Astrocyte (in vitro differentiated cells and primary cell): Measurements from ENCODE around the gene ITGB2. TPM values are rescaled to one million over a fixed set of nuclear protein-coding genes. Genes with fewer than 3 reads are reported as not detected.

ENCODE experiments used
- DNase-seq: peaks from one replicate; pipeline ENCODE4 v3.0.0-alpha.2; 2010; ENCODE audit warnings: low read depth
- FAIRE-seq: peaks from 2 replicates; lab custom pipeline; 2011; peaks lifted over from hg19 to GRCh38; lab: Jason Lieb, UNC
- H2AFZ ChIP-seq: 2 replicates; pipeline ENCODE4 v1.6.0; 2012; ENCODE audit warnings: low read depth, low read length, inconsistent platforms
- H3K27ac ChIP-seq: 2 replicates; pipeline ENCODE4 v1.5.1; 2011; ENCODE audit warnings: low read depth, low read length, inconsistent platforms
- H3K27me3 ChIP-seq: 2 replicates; pipeline ENCODE4 v1.6.0; 2011; ENCODE audit warnings: low read length, inconsistent platforms; ENCODE audit not compliant: insufficient read depth
- H3K36me3 ChIP-seq: 2 replicates; pipeline ENCODE4 v1.5.1; 2011; ENCODE audit warnings: low read length, inconsistent platforms; ENCODE audit not compliant: insufficient read depth
- H3K4me1 ChIP-seq: 2 replicates; pipeline ENCODE4 v1.5.1; 2011; ENCODE audit warnings: low read length, inconsistent platforms; ENCODE audit not compliant: insufficient read depth
- H3K4me2 ChIP-seq: 2 replicates; pipeline ENCODE4 v1.6.0; 2012; ENCODE audit warnings: low read length, inconsistent platforms
- H3K4me3 ChIP-seq: 2 replicates; pipeline ENCODE4 v1.5.1; 2011; ENCODE audit warnings: low read depth, mild to moderate bottlenecking, low read length, inconsistent platforms; ENCODE audit not compliant: insufficient read depth
- H3K79me2 ChIP-seq: 2 replicates; pipeline ENCODE4 v1.6.0; 2012; ENCODE audit warnings: mild to moderate bottlenecking, low read length, inconsistent platforms; ENCODE audit not compliant: insufficient read depth
- H3K9ac ChIP-seq: 2 replicates; pipeline ENCODE4 v1.6.0; 2012; ENCODE audit warnings: mild to moderate bottlenecking, low read length, inconsistent platforms
- H3K9me3 ChIP-seq: 2 replicates; pipeline ENCODE4 v1.5.1; 2012; ENCODE audit warnings: low read depth, mild to moderate bottlenecking, low read length, inconsistent platforms; ENCODE audit not compliant: insufficient read depth
- H4K20me1 ChIP-seq: 2 replicates; pipeline ENCODE4 v1.6.0; 2012; ENCODE audit warnings: low read length, inconsistent platforms; ENCODE audit not compliant: insufficient read depth
- H3K27ac Mint-ChIP-seq: one replicate; pipeline ENCODE4 v1.8.0; 2021; ENCODE audit warnings: mild to moderate bottlenecking, mixed read lengths; ENCODE audit not compliant: unreplicated experiment
- H3K27me3 Mint-ChIP-seq: one replicate; pipeline ENCODE4 v1.8.0; 2021; ENCODE audit warnings: low read depth, mixed read lengths; ENCODE audit not compliant: unreplicated experiment
- H3K36me3 Mint-ChIP-seq: one replicate; pipeline ENCODE4 v1.8.0; 2021; ENCODE audit warnings: low read depth, mixed read lengths; ENCODE audit not compliant: unreplicated experiment
- H3K4me1 Mint-ChIP-seq: one replicate; pipeline ENCODE4 v1.8.0; 2021; ENCODE audit warnings: low read depth, mixed read lengths; ENCODE audit not compliant: unreplicated experiment
- H3K4me3 Mint-ChIP-seq: one replicate; pipeline ENCODE4 v1.8.0; 2021; ENCODE audit warnings: mild to moderate bottlenecking, moderate library complexity, mixed read lengths; ENCODE audit not compliant: unreplicated experiment
- H3K9me3 Mint-ChIP-seq: one replicate; pipeline ENCODE4 v1.8.0; 2021; ENCODE audit warnings: mild to moderate bottlenecking, mixed read lengths; ENCODE audit not compliant: unreplicated experiment
- EZH2 ChIP-seq: IDR thresholded peaks from 2 replicates; pipeline ENCODE4 v1.6.1; 2012; ENCODE audit warnings: mild to moderate bottlenecking, low read length, inconsistent platforms; ENCODE audit not compliant: insufficient read depth
- total RNA-seq: library from RNA; stranded (reverse); gene quantifications from 2 replicates; pipeline ENCODE4 v1.2.1, GENCODE V29; 2021
- TF ChIP-seq, protein P1 (sequence below): IDR thresholded peaks from 2 replicates; pipeline ENCODE4 v1.5.1; 2011; ENCODE audit warnings: low read depth, mild to moderate bottlenecking, inconsistent platforms, low read length, moderate library complexity; ENCODE audit not compliant: insufficient read depth

ITGB2 gene
- total RNA-seq, 1 donor from 2014 or later: 0.61 TPM

DNA sequence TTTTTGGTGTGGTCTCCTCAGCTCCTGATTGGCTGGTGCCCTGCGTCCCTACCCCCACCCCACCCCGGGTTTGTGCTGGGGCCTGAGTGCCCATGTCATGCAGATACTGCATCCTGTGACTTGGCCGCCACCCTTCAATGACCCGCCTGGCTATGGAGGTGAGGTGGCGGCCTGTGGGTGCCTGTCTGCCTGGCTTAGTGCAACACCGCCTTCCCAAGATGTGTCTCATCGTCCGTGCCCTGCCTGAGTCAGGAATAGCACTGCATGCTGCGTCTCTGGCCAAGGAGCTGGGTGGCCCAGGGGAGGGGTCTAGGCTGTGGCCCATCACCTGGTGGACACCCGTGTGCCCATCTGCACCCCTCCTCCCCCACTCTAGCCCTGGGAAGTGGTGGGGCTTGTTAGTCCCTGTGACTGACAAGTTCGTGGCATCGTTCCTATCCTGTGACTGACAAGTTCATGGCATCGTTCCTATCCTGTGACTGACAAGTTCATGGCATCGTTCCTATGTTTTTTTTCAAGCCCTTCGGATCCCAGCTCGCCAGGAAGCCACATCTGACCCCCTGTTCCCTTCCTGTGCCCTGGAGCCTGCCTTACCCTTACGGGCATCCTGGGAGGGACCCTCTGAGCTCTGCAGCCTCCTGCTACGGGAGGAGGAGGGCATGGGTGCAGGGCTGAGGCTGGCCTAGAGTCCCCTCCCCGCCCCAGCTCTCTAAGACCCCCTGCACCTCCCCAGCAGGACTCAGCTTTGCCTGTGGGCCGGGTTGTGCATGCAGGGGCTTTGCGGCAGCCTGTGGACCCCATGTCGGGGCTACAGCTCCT lies 26.6 kb upstream of the ITGB2 start:
- Mint-ChIP-seq H3K27ac (no peak overlapping the region), H3K4me1 (peaks cover 5% of the 10 kb centered on the region), H3K9me3 (no peaks in the 10 kb centered on the region), H3K36me3 (peaks cover 30% of the 10 kb centered on the region), H3K27me3 (peaks cover 14% of the 10 kb centered on the region), H3K4me3 (no peak overlapping the region)
- DNase-seq (no peak), FAIRE-seq (no peak)
- Histone ChIP-seq H3K27ac (no peak overlapping the region), H3K4me3 (no peak overlapping the region), H3K4me2 (no peak overlapping the region), H3K9ac (no peak overlapping the region), H3K79me2 (peaks cover 86% of the 10 kb centered on the region), H2AFZ (no peak overlapping the region), H3K36me3 (peaks cover 3% of the 10 kb centered on the region), H4K20me1 (peaks cover 93% of the 10 kb centered on the region), H3K4me1 (peaks cover 5% of the 10 kb centered on the region), H3K9me3 (no peaks in the 10 kb centered on the region), H3K27me3 (no peaks in the 10 kb centered on the region)
- TF ChIP-seq, protein P1, sequence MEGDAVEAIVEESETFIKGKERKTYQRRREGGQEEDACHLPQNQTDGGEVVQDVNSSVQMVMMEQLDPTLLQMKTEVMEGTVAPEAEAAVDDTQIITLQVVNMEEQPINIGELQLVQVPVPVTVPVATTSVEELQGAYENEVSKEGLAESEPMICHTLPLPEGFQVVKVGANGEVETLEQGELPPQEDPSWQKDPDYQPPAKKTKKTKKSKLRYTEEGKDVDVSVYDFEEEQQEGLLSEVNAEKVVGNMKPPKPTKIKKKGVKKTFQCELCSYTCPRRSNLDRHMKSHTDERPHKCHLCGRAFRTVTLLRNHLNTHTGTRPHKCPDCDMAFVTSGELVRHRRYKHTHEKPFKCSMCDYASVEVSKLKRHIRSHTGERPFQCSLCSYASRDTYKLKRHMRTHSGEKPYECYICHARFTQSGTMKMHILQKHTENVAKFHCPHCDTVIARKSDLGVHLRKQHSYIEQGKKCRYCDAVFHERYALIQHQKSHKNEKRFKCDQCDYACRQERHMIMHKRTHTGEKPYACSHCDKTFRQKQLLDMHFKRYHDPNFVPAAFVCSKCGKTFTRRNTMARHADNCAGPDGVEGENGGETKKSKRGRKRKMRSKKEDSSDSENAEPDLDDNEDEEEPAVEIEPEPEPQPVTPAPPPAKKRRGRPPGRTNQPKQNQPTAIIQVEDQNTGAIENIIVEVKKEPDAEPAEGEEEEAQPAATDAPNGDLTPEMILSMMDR: no peak
- TF ChIP-seq EZH2: no peak

DNA sequence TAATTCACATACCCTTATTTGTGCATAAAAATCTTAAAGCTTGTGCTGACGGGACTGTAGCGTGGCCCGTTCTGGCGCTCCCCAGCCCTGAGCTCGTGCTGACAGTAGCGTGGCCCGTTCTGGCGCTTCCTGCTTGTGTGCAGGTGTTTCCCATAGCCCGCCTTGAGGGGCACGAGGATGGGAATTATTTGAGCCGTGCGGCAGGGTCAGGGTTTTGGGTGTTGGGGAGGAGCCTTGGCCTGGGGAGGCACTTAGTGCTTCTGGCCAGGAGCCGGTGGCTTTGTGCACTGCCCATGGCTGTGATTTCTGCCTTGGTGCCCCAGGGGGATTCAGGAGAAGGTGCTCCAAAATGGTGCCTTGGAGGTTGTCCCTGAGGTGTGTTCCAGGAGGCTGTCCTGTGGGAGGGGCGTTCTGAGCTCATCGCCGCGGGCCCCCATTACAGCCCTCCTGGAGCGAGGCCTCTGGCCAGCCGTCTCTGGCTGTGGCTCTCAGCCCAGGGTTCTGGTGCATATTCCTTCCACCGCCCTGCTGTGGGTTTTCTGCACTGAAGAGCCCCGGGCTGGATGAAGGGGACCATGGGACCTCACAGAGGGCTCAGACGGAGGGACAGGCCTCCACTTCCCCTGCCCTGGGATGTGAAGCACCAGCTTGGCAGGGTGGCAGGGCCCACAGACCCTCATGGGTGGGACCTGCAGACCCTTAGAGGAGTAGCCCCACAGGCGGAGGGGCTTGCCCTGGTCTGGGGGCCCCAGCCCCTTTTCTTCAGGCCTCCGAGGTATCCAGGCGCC lies 25.7 kb upstream of the ITGB2 start:
- Histone ChIP-seq H3K9ac (no peak overlapping the region), H3K4me1 (peaks cover 6% of the 10 kb centered on the region), H3K36me3 (peaks cover 3% of the 10 kb centered on the region), H3K4me3 (no peak overlapping the region), H3K9me3 (no peaks in the 10 kb centered on the region), H4K20me1 (peaks cover 95% of the 10 kb centered on the region), H2AFZ (no peak overlapping the region), H3K79me2 (peaks cover 89% of the 10 kb centered on the region), H3K27ac (no peak overlapping the region), H3K27me3 (no peaks in the 10 kb centered on the region), H3K4me2 (no peak overlapping the region)
- Mint-ChIP-seq H3K4me3 (no peak overlapping the region), H3K27me3 (peaks cover 14% of the 10 kb centered on the region), H3K9me3 (no peaks in the 10 kb centered on the region), H3K36me3 (peaks cover 31% of the 10 kb centered on the region), H3K27ac (no peak overlapping the region), H3K4me1 (peaks cover 5% of the 10 kb centered on the region)
- TF ChIP-seq, protein P1: no peak
- no peak for TF ChIP-seq EZH2
- DNase-seq: no peak
- FAIRE-seq: no peak
